K562 (cell line): ENCODE measurements around the gene CUL2.

Experiments used
- CBX3 ChIP-seq, 2 experiments: IDR thresholded peaks; 1 replicate in 1 of 2; 2 replicates in 1 of 2; pipeline ENCODE4 v1.6.1; 2012; ENCODE audit warnings: inconsistent platforms in 2 of 2, low read length in 2 of 2, borderline replicate concordance in 1 of 2, control low read depth in 1 of 2
- E2F3 ChIP-seq: fragments of 250-450 bp; sonication (Bioruptor Pico); IDR thresholded peaks from 2 replicates; pipeline ENCODE4 v1.4.0; 2020; ENCODE audit warnings: mild to moderate bottlenecking
- FOXJ3 ChIP-seq: sonication (generic); formaldehyde crosslinking; IDR thresholded peaks from 2 replicates; pipeline ENCODE4 v1.4.0; 2020; ENCODE audit warnings: mild to moderate bottlenecking, missing genetic modification reagents
- KLF6 ChIP-seq: fragments of 250-450 bp; sonication (Bioruptor Pico); IDR thresholded peaks from 2 replicates; pipeline ENCODE4 v1.4.0; 2020; ENCODE audit warnings: mild to moderate bottlenecking, moderate library complexity, borderline replicate concordance
- MAFG ChIP-seq: fragments of 450-650 bp; conservative IDR thresholded peaks from 2 replicates; pipeline ENCODE4 v1.6.1; 2016; ENCODE audit warnings: missing genetic modification characterization, missing compliant biosample characterization
- RCOR1 ChIP-seq, 2 experiments: IDR thresholded peaks; 2 replicates each; pipeline ENCODE4 v1.6.1; 2012; ENCODE audit warnings: low read depth in 2 of 2, low read length in 2 of 2, borderline replicate concordance in 1 of 2, improper control_type of control experiment in 1 of 2
- TAF1 ChIP-seq: IDR thresholded peaks from 2 replicates; pipeline ENCODE4 v1.6.1; 2011; ENCODE audit warnings: mild to moderate bottlenecking, low read length, moderate library complexity; ENCODE audit not compliant: insufficient read depth, control insufficient read depth, severe bottlenecking; ENCODE audit errors: extremely low read depth
- TF ChIP-seq, protein P1 (sequence below), 3 experiments: IDR thresholded peaks in 2 of 3; conservative IDR thresholded peaks in 1 of 3; 2 replicates each; pipeline ENCODE4 v1.5.1; 2011 to 2012; ENCODE audit warnings: low read length in 3 of 3, mild to moderate bottlenecking in 3 of 3, control low read depth in 2 of 3, improper control_type of control experiment in 1 of 3, inconsistent platforms in 1 of 3, low read depth in 1 of 3, mixed read lengths in 1 of 3, moderate library complexity in 1 of 3; ENCODE audit not compliant: insufficient read depth in 2 of 3
- TF ChIP-seq, protein P2 (sequence below): sonication (generic); formaldehyde crosslinking; IDR thresholded peaks from 2 replicates; pipeline ENCODE4 v1.5.0; 2020; ENCODE audit warnings: missing genetic modification reagents
- TF ChIP-seq, protein P3 (sequence below): sonication (generic); formaldehyde crosslinking; IDR thresholded peaks from 2 replicates; pipeline ENCODE4 v1.8.1; 2022; ENCODE audit warnings: missing genetic modification reagents
- TF ChIP-seq, protein P4 (sequence below): sonication (generic); formaldehyde crosslinking; IDR thresholded peaks from 2 replicates; pipeline ENCODE4 v1.9.0; 2022; ENCODE audit warnings: mild to moderate bottlenecking, missing genetic modification reagents
- TF ChIP-seq, protein P5 (sequence below): fragments of 450-650 bp; formaldehyde crosslinking; IDR thresholded peaks from 2 replicates; pipeline ENCODE4 v1.4.0; 2020; ENCODE audit warnings: mild to moderate bottlenecking, mixed read lengths

DNA sequence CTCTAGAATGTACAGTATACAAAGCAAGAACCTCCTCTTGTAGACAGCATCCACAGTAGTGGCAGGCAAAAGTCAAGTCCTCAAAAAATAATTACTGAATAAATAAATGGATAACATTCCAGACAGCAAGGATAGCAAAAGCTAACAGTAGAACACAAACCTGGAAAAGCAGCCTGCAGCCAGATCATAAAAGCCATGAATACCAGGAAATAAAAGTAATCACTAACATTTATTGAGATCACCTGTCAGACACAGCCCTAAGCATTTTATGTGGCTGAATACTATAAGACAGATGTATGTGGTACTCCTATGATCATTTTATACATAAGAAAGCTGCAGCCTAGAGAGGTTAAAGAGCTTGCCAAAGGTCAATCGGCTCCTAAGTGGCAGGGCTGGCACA, 34.0 kb downstream of the CUL2 start:
- no peak for TF ChIP-seq RCOR1 (IDR thresholded peaks at IDR 0.05; ENCODE audit: borderline replicate concordance in 1 of 2, low read depth in 2 of 2, low read length in 2 of 2)
- no peak for TF ChIP-seq E2F3 (CRISPR knock-in tag)
- no peak for TF ChIP-seq CBX3 (IDR thresholded peaks at IDR 0.05; ENCODE audit: borderline replicate concordance in 1 of 2, low read length in 2 of 2)
- no peak for TF ChIP-seq MAFG (tag)
- TF ChIP-seq, protein P1, sequence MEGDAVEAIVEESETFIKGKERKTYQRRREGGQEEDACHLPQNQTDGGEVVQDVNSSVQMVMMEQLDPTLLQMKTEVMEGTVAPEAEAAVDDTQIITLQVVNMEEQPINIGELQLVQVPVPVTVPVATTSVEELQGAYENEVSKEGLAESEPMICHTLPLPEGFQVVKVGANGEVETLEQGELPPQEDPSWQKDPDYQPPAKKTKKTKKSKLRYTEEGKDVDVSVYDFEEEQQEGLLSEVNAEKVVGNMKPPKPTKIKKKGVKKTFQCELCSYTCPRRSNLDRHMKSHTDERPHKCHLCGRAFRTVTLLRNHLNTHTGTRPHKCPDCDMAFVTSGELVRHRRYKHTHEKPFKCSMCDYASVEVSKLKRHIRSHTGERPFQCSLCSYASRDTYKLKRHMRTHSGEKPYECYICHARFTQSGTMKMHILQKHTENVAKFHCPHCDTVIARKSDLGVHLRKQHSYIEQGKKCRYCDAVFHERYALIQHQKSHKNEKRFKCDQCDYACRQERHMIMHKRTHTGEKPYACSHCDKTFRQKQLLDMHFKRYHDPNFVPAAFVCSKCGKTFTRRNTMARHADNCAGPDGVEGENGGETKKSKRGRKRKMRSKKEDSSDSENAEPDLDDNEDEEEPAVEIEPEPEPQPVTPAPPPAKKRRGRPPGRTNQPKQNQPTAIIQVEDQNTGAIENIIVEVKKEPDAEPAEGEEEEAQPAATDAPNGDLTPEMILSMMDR (IDR thresholded peaks at IDR 0.05 in 2 of 3, conservative IDR thresholded peaks at IDR 0.05 in 1 of 3; ENCODE audit: insufficient read depth in 2 of 3, low read depth in 1 of 3, low read length in 3 of 3): no peak
- TF ChIP-seq, protein P2, sequence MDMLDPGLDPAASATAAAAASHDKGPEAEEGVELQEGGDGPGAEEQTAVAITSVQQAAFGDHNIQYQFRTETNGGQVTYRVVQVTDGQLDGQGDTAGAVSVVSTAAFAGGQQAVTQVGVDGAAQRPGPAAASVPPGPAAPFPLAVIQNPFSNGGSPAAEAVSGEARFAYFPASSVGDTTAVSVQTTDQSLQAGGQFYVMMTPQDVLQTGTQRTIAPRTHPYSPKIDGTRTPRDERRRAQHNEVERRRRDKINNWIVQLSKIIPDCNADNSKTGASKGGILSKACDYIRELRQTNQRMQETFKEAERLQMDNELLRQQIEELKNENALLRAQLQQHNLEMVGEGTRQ (CRISPR knock-in tag): no peak
- no peak for TF ChIP-seq TAF1
- TF ChIP-seq KLF6 (CRISPR knock-in tag): no peak
- no peak for TF ChIP-seq FOXJ3 (CRISPR knock-in tag)
- TF ChIP-seq, protein P3, sequence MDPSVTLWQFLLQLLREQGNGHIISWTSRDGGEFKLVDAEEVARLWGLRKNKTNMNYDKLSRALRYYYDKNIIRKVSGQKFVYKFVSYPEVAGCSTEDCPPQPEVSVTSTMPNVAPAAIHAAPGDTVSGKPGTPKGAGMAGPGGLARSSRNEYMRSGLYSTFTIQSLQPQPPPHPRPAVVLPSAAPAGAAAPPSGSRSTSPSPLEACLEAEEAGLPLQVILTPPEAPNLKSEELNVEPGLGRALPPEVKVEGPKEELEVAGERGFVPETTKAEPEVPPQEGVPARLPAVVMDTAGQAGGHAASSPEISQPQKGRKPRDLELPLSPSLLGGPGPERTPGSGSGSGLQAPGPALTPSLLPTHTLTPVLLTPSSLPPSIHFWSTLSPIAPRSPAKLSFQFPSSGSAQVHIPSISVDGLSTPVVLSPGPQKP (CRISPR knock-in tag): no peak
- TF ChIP-seq, protein P4, sequence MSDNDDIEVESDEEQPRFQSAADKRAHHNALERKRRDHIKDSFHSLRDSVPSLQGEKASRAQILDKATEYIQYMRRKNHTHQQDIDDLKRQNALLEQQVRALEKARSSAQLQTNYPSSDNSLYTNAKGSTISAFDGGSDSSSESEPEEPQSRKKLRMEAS (CRISPR knock-in tag): no peak
- TF ChIP-seq, protein P5, sequence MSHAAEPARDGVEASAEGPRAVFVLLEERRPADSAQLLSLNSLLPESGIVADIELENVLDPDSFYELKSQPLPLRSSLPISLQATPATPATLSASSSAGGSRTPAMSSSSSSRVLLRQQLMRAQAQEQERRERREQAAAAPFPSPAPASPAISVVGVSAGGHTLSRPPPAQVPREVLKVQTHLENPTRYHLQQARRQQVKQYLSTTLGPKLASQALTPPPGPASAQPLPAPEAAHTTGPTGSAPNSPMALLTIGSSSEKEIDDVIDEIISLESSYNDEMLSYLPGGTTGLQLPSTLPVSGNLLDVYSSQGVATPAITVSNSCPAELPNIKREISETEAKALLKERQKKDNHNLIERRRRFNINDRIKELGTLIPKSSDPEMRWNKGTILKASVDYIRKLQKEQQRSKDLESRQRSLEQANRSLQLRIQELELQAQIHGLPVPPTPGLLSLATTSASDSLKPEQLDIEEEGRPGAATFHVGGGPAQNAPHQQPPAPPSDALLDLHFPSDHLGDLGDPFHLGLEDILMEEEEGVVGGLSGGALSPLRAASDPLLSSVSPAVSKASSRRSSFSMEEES (CRISPR knock-in tag): no peak
